ENCODE measurements around the gene ENTPD2.

ENTPD2 gene

GRCh38 chr9:137056739-137057415, 3.0 kb upstream of the ENTPD2 start:
- H3K4me3 ChIP-seq (ENCODE audit: low read depth, low read length), result no peak overlapping the region
- CTCF ChIA-PET, result interaction anchor here (0.6 to 10.1 kb wide), 5 partner anchors 9 to 299 kb away, joined by 3 to 166 read pairs (median 12); partner anchors contain the start of genes NPDC1 and SAPCD2
- no peaks in the 10 kb centered on the region for H3K9me3 ChIP-seq (ENCODE audit: control insufficient read depth, insufficient read depth, low read depth, low read length)
- TF ChIP-seq MEIS1 (CRISPR knock-in tag; IDR thresholded peaks at IDR 0.05; ENCODE audit: borderline replicate concordance), result no peak
- no peak for TF ChIP-seq ZNF426 (tag by site-specific recombination; IDR thresholded peaks at IDR 0.05)
- TF ChIP-seq IKZF3 (tag by site-specific recombination; IDR thresholded peaks at IDR 0.05), result no peak
- no peak for TF ChIP-seq ZNF18 (tag by site-specific recombination; IDR thresholded peaks at IDR 0.05)
- TF ChIP-seq PRDM10 (tag by site-specific recombination; IDR thresholded peaks at IDR 0.05), result 0 out of 2 replicates have a peak, but pooled peaks have one; percentile 1
- no peak for TF ChIP-seq ZNF112 (tag by site-specific recombination; IDR thresholded peaks at IDR 0.05)
- TF ChIP-seq ZNF266 (tag by site-specific recombination; IDR thresholded peaks at IDR 0.05; ENCODE audit: low read depth), result no peak
- TF ChIP-seq ZNF2 (tag by site-specific recombination; IDR thresholded peaks at IDR 0.05), result no peak
- no peak for TF ChIP-seq ZNF626 (tag by site-specific recombination; IDR thresholded peaks at IDR 0.05)
- TF ChIP-seq ZNF560 (tag by site-specific recombination; IDR thresholded peaks at IDR 0.05; ENCODE audit: borderline replicate concordance), result no peak
- TF ChIP-seq ZNF600 (tag by site-specific recombination; IDR thresholded peaks at IDR 0.05), result peak; percentile 79
- TF ChIP-seq ZNF239 (tag by site-specific recombination; IDR thresholded peaks at IDR 0.05), result no peak
- no peak for TF ChIP-seq ZNF621 (tag by site-specific recombination; IDR thresholded peaks at IDR 0.05)
- TF ChIP-seq ZNF24 (tag by site-specific recombination; IDR thresholded peaks at IDR 0.05), result no peak
- TF ChIP-seq ZNF398 (tag by site-specific recombination; IDR thresholded peaks at IDR 0.05), result no peak
- H3K4me1 ChIP-seq (ENCODE audit: control insufficient read depth, insufficient read depth, low read length), result no peaks in the 10 kb centered on the region
- POLR2A ChIA-PET, result interaction anchor here (0.9 to 1.8 kb wide), 3 partner anchors 10 to 144 kb away, joined by 3 to 6 read pairs (median 5); partner anchors contain the start of genes MAN1B1 and TPRN
- no peaks in the 10 kb centered on the region for H3K36me3 ChIP-seq (ENCODE audit: control insufficient read depth in 2 of 2, insufficient read depth in 1 of 2, low read length in 2 of 2)
- H3K27ac ChIP-seq (ENCODE audit: extremely low read depth, low read depth, low read length), result no peak overlapping the region
